ENCODE data around the gene SLC6A9.

The SLC6A9 gene

GRCh38 chr1:44031252-44032169, at the start of gene SLC6A9:
SLC6A9 (minus strand) TSS chr1:44031462; CDS start chr1:44024277, 7,185 bp downstream.
- DNase-seq (ENCODE audit: low spot score): peak; percentile 69

- DNase-seq (ENCODE audit: low spot score): no peak
These were observed 48.3 kb upstream of the SLC6A9 start for GRCh38 chr1:44079566-44079965.

DNA sequence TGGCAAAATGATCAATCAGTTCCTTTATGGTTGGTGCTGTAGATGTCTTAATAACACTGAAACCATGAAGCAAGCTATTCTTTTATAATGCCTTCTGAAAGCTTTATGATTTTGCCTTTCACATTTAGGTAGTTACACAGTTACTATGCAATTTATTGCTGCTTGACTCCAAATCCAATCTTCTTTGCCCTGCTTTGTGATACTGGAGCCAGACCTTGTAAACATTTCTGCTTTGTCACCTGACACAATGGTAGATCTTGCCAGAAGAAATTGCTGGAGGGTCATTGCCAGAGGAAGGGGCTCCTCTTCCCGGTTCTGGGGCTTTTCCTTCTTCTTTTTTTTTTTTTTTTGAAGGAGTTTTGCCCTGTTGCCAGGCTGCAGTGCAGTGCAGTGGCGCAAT, 46.8 kb upstream of the SLC6A9 start:
- DNase-seq (ENCODE audit: low spot score): no peak

DNA sequence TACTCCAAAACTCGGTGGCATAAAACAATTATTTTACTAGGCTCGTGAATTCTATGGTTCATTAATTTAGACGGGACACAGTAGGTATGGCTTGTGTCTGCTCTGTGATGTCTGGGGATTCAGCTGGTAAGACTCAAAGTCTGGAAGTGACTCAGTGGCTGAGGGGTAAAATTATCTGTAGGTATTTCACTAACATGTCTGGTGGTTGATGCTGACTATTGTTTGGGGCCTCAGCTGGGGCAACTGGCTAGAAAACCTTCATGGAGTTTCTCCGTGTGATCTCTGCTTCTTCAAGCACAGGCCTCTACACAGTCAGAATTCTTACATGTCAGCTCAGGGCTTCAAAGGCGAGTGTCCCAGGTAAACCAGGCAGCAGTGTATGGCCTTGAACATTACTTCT, 46.2 kb upstream of the SLC6A9 start:
- DNase-seq (ENCODE audit: low spot score): no peak

DNA sequence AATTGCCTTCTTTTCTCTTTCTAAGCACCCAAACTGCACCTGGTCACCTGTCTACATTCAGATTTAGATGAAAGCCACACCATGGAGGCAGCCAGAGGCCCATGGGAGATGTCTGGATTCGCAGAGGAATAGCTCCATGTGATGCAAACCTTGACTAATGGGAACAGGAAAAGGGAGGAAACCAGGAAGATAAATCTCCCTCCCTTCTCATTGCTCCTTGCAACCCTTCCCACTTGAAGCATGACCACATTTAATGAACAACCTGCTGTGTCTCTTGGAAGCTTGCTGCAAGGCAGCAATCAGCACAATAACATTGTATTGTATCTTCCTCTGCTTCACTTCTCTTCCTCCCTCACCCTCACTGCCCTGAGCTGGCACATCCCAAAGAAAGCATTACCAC, 44.8 kb upstream of the SLC6A9 start:
- DNase-seq (ENCODE audit: low spot score): no peak

DNA sequence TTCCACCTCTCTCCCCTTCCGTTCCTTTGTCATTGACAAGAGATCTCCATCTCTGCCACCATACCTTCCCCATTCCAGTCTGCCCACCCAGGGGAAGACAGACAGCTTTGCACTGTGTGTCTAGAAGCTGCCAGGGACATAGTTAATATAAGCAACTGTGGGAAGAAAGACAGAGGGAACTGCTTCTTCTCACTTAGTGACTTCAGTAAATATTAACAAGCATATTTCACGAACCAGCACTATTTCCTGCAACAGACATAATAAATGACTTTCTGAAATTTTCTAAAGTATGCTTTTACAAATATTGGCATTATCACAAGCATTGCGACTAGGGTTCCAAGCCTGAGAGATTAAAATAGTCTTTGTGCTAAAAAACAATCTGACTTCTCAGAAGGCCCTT, 43.2 kb upstream of the SLC6A9 start:
- no peak for DNase-seq (ENCODE audit: low spot score)

DNA sequence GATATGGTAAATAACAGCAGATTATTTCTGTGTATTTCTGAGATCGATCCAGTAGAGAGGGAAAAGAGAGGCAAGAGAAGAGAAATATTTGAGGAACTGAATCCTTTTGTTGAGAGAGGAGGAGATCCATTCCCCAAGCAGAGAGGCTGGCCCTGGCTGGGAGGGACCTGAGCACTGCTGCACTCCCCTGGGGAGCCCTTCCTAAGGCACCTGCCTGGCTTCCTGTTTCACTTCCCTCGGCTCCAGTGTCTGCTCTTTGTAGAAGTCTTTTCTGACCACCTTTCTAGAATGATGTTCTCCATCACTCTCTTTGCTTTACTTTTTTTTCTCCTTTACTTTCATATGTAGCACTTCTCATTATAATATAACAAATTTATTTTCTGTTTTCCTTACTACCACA, 42.3 kb upstream of the SLC6A9 start:
- DNase-seq (ENCODE audit: low spot score): no peak

DNA sequence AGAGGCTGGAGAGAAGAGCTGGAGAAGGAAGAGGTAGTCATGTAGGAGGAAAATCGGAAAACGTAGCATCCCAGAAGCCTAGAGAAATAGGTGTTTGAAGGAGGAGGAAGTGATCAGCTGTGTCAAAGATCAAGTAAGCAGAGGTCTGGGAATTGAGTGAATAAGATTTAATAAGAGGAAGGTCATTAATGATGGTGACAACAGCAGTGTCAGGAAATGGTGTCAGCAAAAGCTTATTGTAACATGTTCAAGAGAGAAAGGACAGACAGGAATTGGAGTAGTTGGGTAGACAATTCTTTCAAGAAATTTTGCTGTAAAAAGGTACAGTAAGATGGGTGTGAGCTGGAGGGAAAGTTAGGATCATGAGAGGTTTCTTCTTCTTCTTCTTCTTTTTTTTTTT, 41.6 kb upstream of the SLC6A9 start:
- DNase-seq (ENCODE audit: low spot score): no peak

- no peak for DNase-seq (ENCODE audit: low spot score)
These were observed 40.9 kb upstream of the SLC6A9 start for GRCh38 chr1:44072204-44072603.

GRCh38 chr1:44071461-44071860, 40.2 kb upstream of the SLC6A9 start:
- DNase-seq (ENCODE audit: low spot score): no peak

- DNase-seq (ENCODE audit: low spot score): no peak
These were observed 37.2 kb upstream of the SLC6A9 start for GRCh38 chr1:44068442-44068921.

DNA sequence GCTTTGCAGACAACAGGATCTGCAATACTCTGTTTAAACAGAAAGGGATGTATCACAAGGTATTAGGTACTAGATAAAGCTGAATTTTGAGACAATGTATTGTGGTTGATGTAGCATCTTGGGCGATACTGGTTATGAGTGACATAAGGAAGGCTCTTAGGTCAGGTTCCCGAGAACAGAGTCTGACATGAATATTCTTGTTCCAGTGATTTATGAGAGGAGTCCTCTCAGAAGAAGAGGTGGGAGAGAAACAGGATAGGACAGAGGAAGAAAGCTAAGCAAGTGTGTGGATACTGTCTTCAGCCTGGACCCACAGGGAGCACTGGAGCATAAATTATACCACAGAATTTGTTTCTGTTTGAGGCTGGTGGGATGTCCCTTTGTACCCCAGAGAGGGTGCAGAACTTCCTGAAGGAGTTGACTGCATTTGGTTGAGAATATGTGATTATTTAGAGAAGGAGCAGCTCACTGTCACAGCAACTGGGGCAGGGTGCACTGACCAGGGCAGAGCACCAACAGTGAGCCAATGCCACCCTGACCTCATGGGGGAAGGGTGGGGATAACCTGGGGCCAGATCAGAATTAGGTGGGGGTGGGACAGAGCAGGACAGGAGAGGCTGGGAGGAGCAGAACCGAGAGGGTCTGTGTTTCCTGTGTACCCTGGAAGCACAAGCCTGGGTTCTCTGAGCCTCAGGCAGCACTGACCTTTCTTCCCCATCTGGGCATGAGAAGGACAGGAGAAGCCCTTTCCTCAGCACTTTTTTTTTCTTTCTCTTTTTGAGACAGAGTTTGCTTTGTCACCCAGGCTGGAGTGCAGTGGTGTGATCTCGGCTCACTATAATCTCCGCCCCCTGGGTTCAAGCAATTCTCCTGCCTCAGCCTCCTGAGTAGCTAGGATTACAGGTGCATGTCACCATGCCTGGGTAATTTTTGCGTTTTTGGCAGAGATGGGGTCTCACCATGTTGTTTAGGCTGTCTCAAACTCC, 36.3 kb upstream of the SLC6A9 start:
- DNase-seq (ENCODE audit: low spot score): no peak

DNA sequence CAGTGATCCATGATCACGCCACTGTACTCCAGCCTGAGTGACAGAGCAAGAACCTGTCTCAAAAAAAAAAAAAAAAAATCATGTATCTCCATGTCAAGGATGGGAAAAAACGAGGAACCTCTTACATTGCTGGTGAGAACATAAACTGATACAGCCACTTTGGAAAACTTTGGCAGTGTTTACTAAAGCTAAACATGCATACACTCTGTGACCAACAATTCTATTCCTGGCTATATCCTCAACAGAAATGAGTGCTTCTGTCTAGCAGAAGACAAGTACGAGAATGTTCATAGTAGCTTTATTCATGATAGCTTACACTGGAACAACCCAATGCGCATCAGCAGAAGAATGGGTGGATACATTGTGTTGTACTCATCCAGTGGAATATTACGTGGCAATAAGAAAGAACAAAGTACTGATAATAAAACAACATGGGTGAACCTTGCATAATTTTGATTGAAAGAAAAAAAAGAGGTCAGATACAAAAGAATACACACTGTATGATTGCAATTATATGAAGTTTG, 31.5 kb upstream of the SLC6A9 start:
- DNase-seq (ENCODE audit: low spot score): no peak

GRCh38 chr1:44061857-44062256, 30.6 kb upstream of the SLC6A9 start:
- no peak for DNase-seq (ENCODE audit: low spot score)

DNA sequence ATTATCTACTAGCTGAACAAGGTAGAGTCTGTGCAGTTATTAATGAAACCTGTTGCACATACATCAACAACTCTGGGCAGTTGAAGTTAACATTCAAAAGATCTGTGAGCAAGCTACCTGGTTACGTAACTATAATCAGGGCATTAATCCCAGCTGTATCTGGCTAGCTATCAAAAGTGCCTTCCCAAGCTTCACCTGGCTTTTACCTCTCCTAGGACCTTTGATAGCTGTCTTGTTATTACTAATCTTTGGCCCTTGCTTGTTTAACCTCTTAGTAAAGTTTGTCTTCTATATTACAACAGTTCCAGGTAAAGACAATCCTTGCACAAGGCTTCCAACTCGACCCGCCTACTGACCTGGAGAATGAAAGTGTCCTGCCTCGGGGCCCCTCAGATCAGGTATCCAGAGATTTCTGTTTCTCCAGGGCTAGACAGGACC, 29.6 kb upstream of the SLC6A9 start:
- DNase-seq (ENCODE audit: low spot score): no peak

- DNase-seq (ENCODE audit: low spot score): no peak
These were observed 28.5 kb upstream of the SLC6A9 start for GRCh38 chr1:44059664-44060355.

DNA sequence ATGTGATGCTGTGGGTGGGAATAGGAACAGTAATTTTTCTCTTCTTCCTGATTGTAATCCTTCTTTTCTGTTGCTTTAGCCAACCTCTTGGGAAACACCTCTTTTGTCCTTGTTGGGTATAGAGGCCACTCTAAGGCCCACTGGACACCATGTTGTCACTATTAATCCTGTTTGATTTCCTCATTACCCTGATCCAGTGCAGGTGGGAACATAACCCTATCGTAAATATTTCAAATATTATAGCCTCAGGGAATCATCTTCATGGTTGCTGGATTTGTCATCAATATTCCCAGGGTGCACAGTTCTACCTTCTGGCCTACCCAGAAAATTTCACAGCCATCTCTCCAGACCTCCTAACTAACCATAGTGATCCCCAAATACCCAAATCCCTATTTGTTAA, 27.9 kb upstream of the SLC6A9 start:
- no peak for DNase-seq (ENCODE audit: low spot score)

DNA sequence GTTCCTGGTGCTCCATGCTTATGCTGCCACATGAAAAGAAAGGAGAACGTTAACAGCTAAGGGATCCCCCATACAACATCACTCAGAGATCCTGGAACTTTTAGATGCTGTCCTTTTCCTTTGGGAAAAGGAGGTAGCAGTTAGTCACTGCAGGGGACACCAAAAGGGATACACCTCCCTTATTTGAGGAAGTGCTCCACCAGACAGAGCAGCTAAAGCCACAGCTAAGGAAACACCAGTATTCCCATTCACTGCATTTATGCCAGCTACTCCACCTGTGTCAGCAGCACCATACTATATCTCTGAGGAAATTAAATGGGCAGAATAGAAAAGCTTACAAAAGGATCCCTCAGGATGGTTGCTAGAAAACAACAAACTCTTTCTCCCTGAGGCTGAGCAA, 26.0 kb upstream of the SLC6A9 start:
- no peak for DNase-seq (ENCODE audit: low spot score)

DNA sequence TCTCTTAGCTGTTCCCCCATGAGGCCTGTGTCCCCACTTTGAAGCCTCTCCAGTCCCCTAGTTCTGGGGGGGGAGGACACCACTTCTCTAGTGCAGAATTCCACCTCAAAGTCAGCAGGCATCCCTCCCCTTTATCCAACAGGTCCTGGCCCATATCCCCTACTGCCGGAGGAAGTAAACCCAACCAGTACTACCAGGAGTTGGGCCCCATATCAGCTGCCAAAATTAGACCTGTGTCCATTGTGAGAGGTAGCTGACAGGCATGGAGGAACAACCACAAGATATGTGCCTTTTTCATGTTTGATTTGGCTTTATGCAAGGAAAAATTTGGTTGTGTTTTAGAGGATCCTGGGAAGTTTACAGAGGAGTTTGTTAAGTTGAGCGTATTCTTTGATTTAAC, 22.1 kb upstream of the SLC6A9 start:
- DNase-seq (ENCODE audit: low spot score): no peak

GRCh38 chr1:44050261-44050660, 19.0 kb upstream of the SLC6A9 start:
- DNase-seq (ENCODE audit: low spot score): no peak

DNA sequence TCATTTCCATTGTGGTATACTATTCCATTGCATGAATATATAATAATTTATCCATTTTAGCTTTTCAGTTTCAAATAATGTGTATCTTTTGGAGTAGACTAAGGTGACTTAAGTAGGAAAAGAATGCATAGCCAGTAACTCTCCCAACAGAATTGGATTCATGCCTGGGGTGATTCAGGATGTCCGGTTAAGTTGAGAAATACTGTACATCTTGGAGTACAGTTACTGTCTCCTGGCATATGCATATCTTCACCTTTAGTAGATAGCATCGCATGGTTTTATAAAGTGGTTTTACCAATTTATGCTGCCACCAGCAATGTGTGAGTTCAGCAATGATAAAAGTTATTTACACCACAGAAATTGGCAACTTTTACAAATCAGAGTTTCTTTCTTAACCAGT, 18.6 kb upstream of the SLC6A9 start:
- DNase-seq (ENCODE audit: low spot score): no peak

Measured in HuH-7 (cell line).